GM12878 (cell line): ENCODE measurements around the gene LIMS1. TPM values are rescaled to one million over a fixed set of nuclear protein-coding genes. Genes with fewer than 3 reads are reported as not detected.

Experiments
- ATAC-seq: fragments of 200-7000 bp; cut with Tn5 transposase; 3 replicates; pipeline ENCODE4 v1.9.1; 2020; ENCODE audit warnings: mild to moderate bottlenecking, moderate library complexity
- BruUV-seq: library from RNA; stranded (reverse); fragments of 400-500 nt; replicated peaks from 2 replicates; lab custom pipeline; 2021; lab: Mats Ljungman, UMichigan
- CTCF ChIA-PET: fragments of 300-600 bp; sonication (Branson Sonifier 250); formaldehyde crosslinking; extraction: SDS; loops from one replicate; lab custom pipeline; 2021; ENCODE audit warnings: inconsistent platforms; lab: Yijun Ruan, JAX
- POLR2A ChIA-PET: fragments of 350-600 bp; formaldehyde crosslinking; extraction: SDS; loops from one replicate; lab custom pipeline; 2021; ENCODE audit warnings: inconsistent platforms; lab: Charles Lee
- RAD21 ChIA-PET: fragments of 300-600 bp; sonication (Branson Sonifier 250); formaldehyde crosslinking; loops from one replicate; lab custom pipeline; 2023; ENCODE audit warnings: antibody characterized with exemption; ENCODE audit not compliant: unreplicated experiment; lab: Charles Lee
- SMC1A ChIA-PET: fragments of 300-600 bp; sonication (Branson Sonifier 250); formaldehyde crosslinking; loops from one replicate; lab custom pipeline; 2023; ENCODE audit not compliant: unreplicated experiment, uncharacterized antibody; lab: Charles Lee
- DNase-seq: peaks from one replicate; pipeline ENCODE4 v3.0.0-alpha.2; 2011; ENCODE audit warnings: low read depth, low spot score
- FAIRE-seq: peaks from 3 replicates; lab custom pipeline; 2011; peaks lifted over from hg19 to GRCh38; lab: Jason Lieb, UNC
- H2AFZ ChIP-seq: 2 replicates; pipeline ENCODE4 v1.6.0; 2011; ENCODE audit warnings: low read depth, low read length, control low read depth; ENCODE audit not compliant: control insufficient read depth
- H3K27ac ChIP-seq: 2 replicates; pipeline ENCODE4 v1.5.1; 2011; ENCODE audit warnings: control low read depth; ENCODE audit not compliant: control insufficient read depth, insufficient read depth
- H3K27me3 ChIP-seq, 2 experiments: replicated peaks in 1 of 2; 2 replicates each; pipeline versions ENCODE4 v1.6.0 to v1.6.1; 2011; ENCODE audit warnings: low read length in 1 of 2; ENCODE audit not compliant: control insufficient read depth in 2 of 2, insufficient read depth in 2 of 2
- H3K36me3 ChIP-seq, 2 experiments: 2 replicates each; pipeline ENCODE4 v1.5.1; 2011; ENCODE audit warnings: low read length in 1 of 2; ENCODE audit not compliant: control insufficient read depth in 2 of 2, insufficient read depth in 2 of 2
- H3K4me1 ChIP-seq: 2 replicates; pipeline ENCODE4 v1.6.1; 2011; ENCODE audit warnings: mild to moderate bottlenecking, low read length, moderate library complexity, mixed read lengths; ENCODE audit not compliant: control insufficient read depth, insufficient read depth
- H3K4me2 ChIP-seq: 2 replicates; pipeline ENCODE4 v1.6.0; 2011; ENCODE audit warnings: control low read depth; ENCODE audit not compliant: control insufficient read depth, insufficient read depth
- H3K4me3 ChIP-seq: fragments of 200-600 bp; sonication (generic); 2 replicates; pipeline ENCODE4 v1.5.1; 2016
- H3K79me2 ChIP-seq: 2 replicates; pipeline ENCODE4 v1.6.0; 2011; ENCODE audit warnings: low read length; ENCODE audit not compliant: control insufficient read depth, insufficient read depth
- H3K9ac ChIP-seq: 2 replicates; pipeline ENCODE4 v1.8.0; 2011; ENCODE audit warnings: low read length, control low read depth, mixed read lengths; ENCODE audit not compliant: control insufficient read depth, insufficient read depth
- H3K9me3 ChIP-seq: replicated peaks from 3 replicates; pipeline ENCODE4 v1.5.1; 2011; ENCODE audit warnings: mild to moderate bottlenecking, low read length; ENCODE audit not compliant: control insufficient read depth, insufficient read depth
- H4K20me1 ChIP-seq: 2 replicates; pipeline ENCODE4 v1.6.0; 2011; ENCODE audit not compliant: control insufficient read depth, insufficient read depth
- ATF2 ChIP-seq: IDR thresholded peaks from 2 replicates; pipeline ENCODE4 v1.6.1; 2012; ENCODE audit warnings: low read length, inconsistent platforms
- BCLAF1 ChIP-seq: fragments of 450-650 bp; IDR thresholded peaks from 2 replicates; pipeline ENCODE4 v1.6.1; 2017; ENCODE audit warnings: antibody characterized with exemption, mild to moderate bottlenecking, moderate library complexity
- BMI1 ChIP-seq: fragments of 450-650 bp; IDR thresholded peaks from 2 replicates; pipeline ENCODE4 v1.6.1; 2016; ENCODE audit warnings: mild to moderate bottlenecking, moderate library complexity, borderline replicate concordance
- CBX3 ChIP-seq: fragments of 200-600 bp; sonication (generic); IDR thresholded peaks from 2 replicates; pipeline ENCODE4 v1.6.1; 2016; ENCODE audit warnings: low read depth, borderline replicate concordance
- CBX5 ChIP-seq: sonication (generic); IDR thresholded peaks from 2 replicates; pipeline ENCODE4 v1.6.1; 2016; ENCODE audit warnings: low read depth, moderate library complexity, mild to moderate bottlenecking, inconsistent platforms
- CREB1 ChIP-seq: IDR thresholded peaks from 2 replicates; pipeline ENCODE4 v1.6.1; 2012; ENCODE audit warnings: low read depth, mild to moderate bottlenecking, inconsistent platforms
- FOXK2 ChIP-seq: fragments of 450-650 bp; IDR thresholded peaks from 2 replicates; pipeline ENCODE4 v1.6.1; 2017; ENCODE audit warnings: mild to moderate bottlenecking, moderate library complexity
- HSF1 ChIP-seq: fragments of 150-350 bp; IDR thresholded peaks from 2 replicates; pipeline ENCODE4 v1.6.1; 2014; ENCODE audit warnings: mild to moderate bottlenecking, low read depth, low read length
- IKZF1 ChIP-seq: fragments of 450-650 bp; conservative IDR thresholded peaks from 2 replicates; pipeline ENCODE4 v1.6.1; 2017; ENCODE audit warnings: antibody characterized with exemption, mild to moderate bottlenecking
- IRF5 ChIP-seq: fragments of 450-650 bp; IDR thresholded peaks from 2 replicates; pipeline ENCODE4 v1.6.1; 2017; ENCODE audit warnings: borderline replicate concordance
- JUNB ChIP-seq: IDR thresholded peaks from 2 replicates; pipeline ENCODE4 v1.6.1; 2016; ENCODE audit warnings: antibody characterized with exemption, mild to moderate bottlenecking
- JUND ChIP-seq: IDR thresholded peaks from 2 replicates; pipeline ENCODE4 v1.6.1; 2012; ENCODE audit warnings: low read depth, mild to moderate bottlenecking, low read length, improper control_type of control experiment, moderate library complexity
- MTA3 ChIP-seq: IDR thresholded peaks from 2 replicates; pipeline ENCODE4 v1.6.1; 2012; ENCODE audit warnings: low read length, inconsistent platforms, borderline replicate concordance
- NFYA ChIP-seq: IDR thresholded peaks from 2 replicates; pipeline ENCODE4 v1.6.1; 2011; ENCODE audit warnings: low read depth, mild to moderate bottlenecking, low read length, improper control_type of control experiment, borderline replicate concordance
- NR2C1 ChIP-seq: fragments of 450-650 bp; IDR thresholded peaks from 2 replicates; pipeline ENCODE4 v1.6.1; 2017; ENCODE audit warnings: antibody characterized with exemption, mild to moderate bottlenecking, moderate library complexity
- SMAD5 ChIP-seq: IDR thresholded peaks from 2 replicates; pipeline ENCODE4 v1.6.1; 2016; ENCODE audit warnings: antibody characterized with exemption, low read depth
- SMC3 ChIP-seq: IDR thresholded peaks from 2 replicates; pipeline ENCODE4 v1.6.1; 2011; ENCODE audit warnings: low read length, improper control_type of control experiment, borderline replicate concordance
- TAF1 ChIP-seq: IDR thresholded peaks from 2 replicates; pipeline ENCODE4 v1.6.1; 2011; ENCODE audit warnings: mild to moderate bottlenecking, low read depth, low read length, borderline replicate concordance
- ZNF274 ChIP-seq: IDR thresholded peaks from one replicate; pipeline ENCODE4 v1.8.0; 2011; ENCODE audit not compliant: insufficient read length, insufficient read depth
- WGBS: methylation state at CpG from one replicate; pipeline ENCODE4 v1.1.6; 2016; ENCODE audit warnings: low lambda C conversion rate; ENCODE audit not compliant: insufficient replicate concordance, insufficient coverage; ENCODE audit errors: missing lambda C conversion rate; 5-methylcytosine and 5-hydroxymethylcytosine counted together
- in situ Hi-C: fragments of 300-500 bp; cut with MboI; formaldehyde crosslinking; loops from 9 replicates; pipeline ENCODE4 v1.14.3; 2018; ENCODE audit warnings: mixed read lengths
- intact Hi-C: fragments of 100-400 bp; cut with micrococcal nuclease; formaldehyde crosslinking; loops from one replicate; pipeline ENCODE4 v1.14.2; 2022; ENCODE audit not compliant: unreplicated experiment
- polyA plus RNA-seq, 11 experiments: library from polyadenylated mRNA; depleted of rRNA in 4 of 11; unstranded in 6 of 11; stranded (reverse) in 5 of 11; fragments of >200 nt; fragmentation: Nextera tagmentation in 4 of 11; fragmentation: Illumina TruSeq in 1 of 11; extraction: Ambion mirVana in 4 of 11; extraction: Trizol in 1 of 11; gene quantifications; 1 replicate in 1 of 11; 2 replicates in 10 of 11; pipeline versions ENCODE4 v1.2.1 to v1.2.3, GENCODE V29; 2011 to 2016; ENCODE audit warnings: inconsistent platforms in 2 of 11, missing spikeins in 2 of 11, low read depth in 1 of 11
- total RNA-seq, 4 experiments: library from RNA; depleted of rRNA in 3 of 4; stranded (reverse); fragments of >200 nt in 3 of 4; fragmentation: Illumina TruSeq in 1 of 4; extraction: Trizol in 1 of 4; gene quantifications; 2 replicates each; pipeline versions ENCODE4 v1.2.1 to v1.2.3, GENCODE V29; 2013 to 2021

LIMS1 gene
- total and polyA plus RNA-seq, 10 of the 15 experiments (the other 5 are each of a cell fraction or from before 2014, with no cell fraction given) = 15.7 to 98.1 (median 43.9) TPM

GRCh38 chr2:108542071-108542470 is 7.8 kb downstream of the LIMS1 start:
- CTCF ChIA-PET = interaction anchor here (0.9 to 2.5 kb wide), 5 partner anchors 9 to 42 kb away, joined by 3 to 9 read pairs (median 4); no protein-coding TSS in a partner anchor
- H3K4me1 ChIP-seq = no peaks in the 10 kb centered on the region; the same call in 1 of the 2 replicates
- no peaks in the 10 kb centered on the region for H3K27me3 ChIP-seq
- DNase-seq (no peak), ATAC-seq (no peak), FAIRE-seq (no peak)
- 98% methylated on average over 4 of the region's 4 CpGs for whole genome bisulfite sequencing
- no peaks in the 10 kb centered on the region for H4K20me1 ChIP-seq
- no peak overlapping the region for H3K9ac ChIP-seq
- no peak for TF ChIP-seq BMI1
- no peak for TF ChIP-seq TAF1
- TF ChIP-seq CBX3 = no peak
- no peak for TF ChIP-seq NR2C1
- no peak for TF ChIP-seq IRF5
- TF ChIP-seq JUNB = no peak
- TF ChIP-seq IKZF1 = no peak
- no peak for TF ChIP-seq CREB1
- no peak for TF ChIP-seq SMC3
- no peak for TF ChIP-seq FOXK2
- TF ChIP-seq BCLAF1 = no peak
- TF ChIP-seq ZNF274 = no peak
- TF ChIP-seq JUND = no peak
- no peak for TF ChIP-seq MTA3
- TF ChIP-seq SMAD5 = no peak
- no peak for TF ChIP-seq HSF1
- TF ChIP-seq ATF2 = no peak
- TF ChIP-seq CBX5 = no peak
- TF ChIP-seq NFYA = no peak
- RAD21 ChIA-PET = interaction anchor here (1.3 to 2.3 kb wide), 3 partner anchors 20 to 42 kb away, joined by 4 to 13 read pairs (median 5); no protein-coding TSS in a partner anchor
- peaks cover 30% of the 10 kb centered on the region for H3K79me2 ChIP-seq
- no TSS peak for BruUV-seq
- no peak overlapping the region for H3K27ac ChIP-seq
- no peak overlapping the region for H3K4me2 ChIP-seq
- H3K4me3 ChIP-seq = no peak overlapping the region
- intact Hi-C loops = no loop called here
- in situ Hi-C loops = no loop called here
- H3K9me3 ChIP-seq = no peaks in the 10 kb centered on the region
- H2AFZ ChIP-seq = no peak overlapping the region
- SMC1A ChIA-PET = interaction anchor here (0.6 to 3.3 kb wide), 12 partner anchors 9 to 145 kb away, joined by 3 to 16 read pairs (median 5); partner anchors contain the start of gene LIMS1
- POLR2A ChIA-PET = interaction anchor here (1.2 to 2.4 kb wide), 2 partner anchors 12 to 34 kb away, joined by 5 to 7 read pairs; no protein-coding TSS in a partner anchor
- H3K36me3 ChIP-seq = no peaks in the 10 kb centered on the region; a peak in 1 of 4 replicates
